ENCODE measurements around the gene STX12.

The STX12 gene

DNA sequence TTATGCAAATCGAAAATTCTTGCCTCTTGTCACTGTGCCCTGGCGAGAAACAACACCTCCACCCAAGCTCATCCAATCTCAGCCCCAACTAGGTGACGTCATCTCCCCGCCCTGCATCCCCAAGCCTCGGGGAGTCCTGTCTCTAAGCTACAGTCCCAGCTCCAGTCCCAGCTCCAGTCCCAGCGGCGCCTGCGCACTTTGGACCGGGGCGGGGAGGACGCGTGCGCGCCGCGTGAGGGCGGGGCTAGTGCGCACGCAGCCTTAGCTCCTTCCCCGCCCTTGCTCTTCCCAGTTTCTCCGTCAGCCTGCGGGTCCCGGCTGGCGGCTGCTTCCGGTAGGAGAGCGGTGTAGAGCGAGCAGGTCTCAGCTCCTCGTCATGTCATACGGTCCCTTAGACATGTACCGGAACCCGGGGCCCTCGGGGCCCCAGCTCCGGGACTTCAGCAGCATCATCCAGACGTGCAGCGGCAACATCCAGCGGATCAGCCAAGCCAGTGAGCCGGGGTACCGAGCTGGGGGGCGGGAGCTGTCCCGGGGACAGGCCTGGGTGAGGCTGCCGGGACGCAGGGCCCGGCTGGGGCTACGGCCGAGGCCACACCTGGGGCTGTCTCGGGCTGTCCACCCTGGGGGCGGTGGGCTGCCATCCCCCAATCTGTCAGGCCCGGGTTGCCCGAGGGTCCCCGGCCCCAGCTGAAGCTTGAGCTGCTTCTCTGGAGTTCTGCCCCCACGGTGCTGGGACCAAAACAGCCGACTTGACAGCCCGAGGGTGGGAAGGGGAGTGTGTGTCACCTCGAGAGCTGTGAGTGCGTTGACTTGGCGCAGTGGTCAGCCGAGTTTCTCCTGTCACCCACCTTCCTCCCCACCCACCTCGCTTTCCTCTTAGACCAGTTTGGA, at the start of gene STX12:
TSS of gene STX12 (plus strand) at position 288 of the 894 bp plus-strand sequence. CDS start at position 377, 89 bp downstream.
- DNase-seq (ENCODE audit: low spot score): peak; percentile 99

GRCh38 chr1:27724961-27725373, 48.1 kb upstream of the STX12 start:
- DNase-seq (ENCODE audit: low spot score): no peak

- DNase-seq (ENCODE audit: low spot score): peak; percentile 99
Measured at GRCh38 chr1:27725374-27726172, 47.4 kb upstream of the STX12 start, which contains the start of gene FAM76A. TSS of gene FAM76A (plus strand) at chr1:27725961. CDS start at chr1:27726081, 120 bp downstream.

- peak; percentile 7 for DNase-seq (ENCODE audit: low spot score)
Measured at GRCh38 chr1:27726173-27727044, 46.6 kb upstream of the STX12 start.

DNA sequence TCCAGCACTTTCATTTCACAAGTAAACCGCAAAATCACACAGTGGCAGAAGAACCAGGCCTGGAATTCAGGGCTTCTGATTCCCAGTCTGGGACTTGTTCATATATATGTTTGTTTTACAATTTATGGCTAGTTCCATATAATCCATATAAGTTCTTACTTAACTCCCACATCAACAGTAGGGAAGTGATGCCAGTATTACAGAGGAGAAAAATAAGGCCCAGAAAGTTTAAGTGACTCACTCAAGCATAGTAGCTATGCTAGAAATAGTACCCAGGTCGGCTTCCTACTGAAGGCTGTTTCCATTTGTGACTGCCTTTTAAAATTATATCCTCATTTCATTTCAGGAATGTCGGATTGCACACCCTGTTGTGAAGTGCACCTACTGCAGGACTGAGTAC, 45.9 kb upstream of the STX12 start:
- no peak for DNase-seq (ENCODE audit: low spot score)

- no peak for DNase-seq (ENCODE audit: low spot score)
Measured at GRCh38 chr1:27736252-27736651, 36.8 kb upstream of the STX12 start.

- no peak for DNase-seq (ENCODE audit: low spot score)
Measured at GRCh38 chr1:27741121-27741520, 31.9 kb upstream of the STX12 start.

- DNase-seq (ENCODE audit: low spot score): no peak
Measured at GRCh38 chr1:27744556-27744955, 28.5 kb upstream of the STX12 start.

- no peak for DNase-seq (ENCODE audit: low spot score)
Measured at GRCh38 chr1:27745466-27745865, 27.6 kb upstream of the STX12 start.

DNA sequence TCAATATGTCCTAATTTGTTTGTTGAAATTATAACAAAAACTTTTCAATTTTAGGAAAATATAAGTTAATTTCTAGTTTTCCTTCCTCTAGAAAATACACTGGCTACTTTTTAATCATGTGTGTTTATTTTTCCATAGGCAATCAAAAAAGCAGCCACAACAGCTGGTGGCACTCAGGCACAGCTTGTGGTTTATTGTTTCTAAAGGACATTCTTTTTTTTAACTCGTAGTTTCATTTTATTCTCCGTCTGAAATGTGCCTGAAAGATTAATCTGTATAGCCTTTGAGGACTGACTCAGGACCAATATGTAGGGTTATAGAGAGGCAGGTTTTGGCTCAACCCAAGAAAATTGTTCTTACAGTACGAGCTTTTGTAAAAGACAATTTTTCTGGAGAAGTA, 20.7 kb upstream of the STX12 start:
- DNase-seq (ENCODE audit: low spot score): no peak

DNA sequence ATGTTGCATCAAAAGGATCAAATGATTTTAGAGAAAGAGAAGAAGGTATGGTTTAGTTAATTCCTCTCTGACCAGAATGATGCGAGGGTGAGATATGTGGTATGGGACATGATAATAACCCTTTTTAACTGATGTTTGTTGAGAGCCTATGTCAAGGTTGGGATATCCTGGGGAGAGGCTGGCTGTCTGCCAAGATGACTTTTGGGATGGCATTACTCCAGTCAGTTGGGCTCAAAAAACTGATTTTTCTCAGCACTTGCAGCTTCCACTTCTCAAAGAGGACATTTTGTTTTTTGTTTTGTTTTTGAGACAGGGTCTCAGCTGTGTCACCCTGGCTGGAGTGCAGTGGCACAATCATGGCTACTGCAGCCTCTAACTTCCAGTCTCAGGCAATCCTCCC, 17.7 kb upstream of the STX12 start:
- no peak for DNase-seq (ENCODE audit: low spot score)

- DNase-seq (ENCODE audit: low spot score): no peak
Measured at GRCh38 chr1:27755865-27756264, 17.2 kb upstream of the STX12 start.

DNA sequence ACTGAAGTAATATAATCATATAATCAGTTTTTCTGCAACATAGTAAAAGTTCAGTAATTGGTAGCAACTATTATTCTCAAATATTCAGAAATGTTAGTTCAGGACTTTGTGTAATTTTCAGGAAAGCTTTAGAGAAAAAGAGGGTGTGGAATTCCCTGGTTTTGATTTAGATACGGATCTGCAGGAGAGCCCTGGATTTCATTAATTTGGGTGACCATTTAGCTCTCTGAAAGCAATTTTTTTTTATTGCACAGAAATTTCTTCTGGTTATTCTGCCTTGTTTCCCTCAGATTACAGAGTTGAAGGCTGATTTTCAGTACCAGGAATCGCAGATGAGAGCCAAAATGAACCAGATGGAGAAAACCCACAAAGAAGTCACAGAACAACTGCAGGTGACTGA, 13.8 kb upstream of the STX12 start:
- no peak for DNase-seq (ENCODE audit: low spot score)

GRCh38 chr1:27760426-27760825, 12.6 kb upstream of the STX12 start:
- no peak for DNase-seq (ENCODE audit: low spot score)

GRCh38 chr1:27762033-27762432, 11.0 kb upstream of the STX12 start:
- DNase-seq (ENCODE audit: low spot score): no peak

- DNase-seq (ENCODE audit: low spot score): no peak
Measured at GRCh38 chr1:27763358-27763757, 9.7 kb upstream of the STX12 start.

DNA sequence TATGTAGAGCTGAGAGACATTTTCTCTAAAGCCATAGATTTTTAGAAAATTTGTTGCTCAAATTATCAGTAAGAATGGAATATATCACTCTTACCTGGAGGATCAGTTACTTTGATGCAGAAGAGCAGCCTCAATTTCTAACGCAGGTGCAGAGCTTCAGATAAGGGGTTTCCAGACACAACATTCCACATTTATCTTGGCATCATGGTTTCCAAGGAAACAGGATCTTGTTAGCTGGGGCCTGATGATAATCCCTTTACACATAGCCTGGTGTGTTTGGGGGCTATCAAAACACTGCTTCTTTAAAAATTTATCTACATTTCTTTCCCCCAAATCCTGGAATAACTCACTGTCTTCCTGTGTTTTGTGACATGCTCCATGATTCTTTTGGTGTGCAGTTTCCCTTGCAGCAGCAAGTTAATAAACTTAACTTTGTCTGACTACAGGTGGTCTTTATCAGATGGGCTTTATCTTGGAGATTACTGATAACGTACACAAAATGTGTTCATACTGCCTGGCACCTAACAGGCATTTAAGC, 2.7 kb upstream of the STX12 start:
- DNase-seq (ENCODE audit: low spot score): no peak

- no peak for DNase-seq (ENCODE audit: low spot score)
Measured at GRCh38 chr1:27772036-27772931, 735 bp upstream of the STX12 start.

- peak; percentile 15 for DNase-seq (ENCODE audit: low spot score)
Measured at GRCh38 chr1:27773826-27774445, 917 bp downstream of the STX12 start.

- no peak for DNase-seq (ENCODE audit: low spot score)
Measured at GRCh38 chr1:27774654-27775053, 1.6 kb downstream of the STX12 start.
